ENCODE measurements around the gene BRSK2.

BRSK2 gene

DNA sequence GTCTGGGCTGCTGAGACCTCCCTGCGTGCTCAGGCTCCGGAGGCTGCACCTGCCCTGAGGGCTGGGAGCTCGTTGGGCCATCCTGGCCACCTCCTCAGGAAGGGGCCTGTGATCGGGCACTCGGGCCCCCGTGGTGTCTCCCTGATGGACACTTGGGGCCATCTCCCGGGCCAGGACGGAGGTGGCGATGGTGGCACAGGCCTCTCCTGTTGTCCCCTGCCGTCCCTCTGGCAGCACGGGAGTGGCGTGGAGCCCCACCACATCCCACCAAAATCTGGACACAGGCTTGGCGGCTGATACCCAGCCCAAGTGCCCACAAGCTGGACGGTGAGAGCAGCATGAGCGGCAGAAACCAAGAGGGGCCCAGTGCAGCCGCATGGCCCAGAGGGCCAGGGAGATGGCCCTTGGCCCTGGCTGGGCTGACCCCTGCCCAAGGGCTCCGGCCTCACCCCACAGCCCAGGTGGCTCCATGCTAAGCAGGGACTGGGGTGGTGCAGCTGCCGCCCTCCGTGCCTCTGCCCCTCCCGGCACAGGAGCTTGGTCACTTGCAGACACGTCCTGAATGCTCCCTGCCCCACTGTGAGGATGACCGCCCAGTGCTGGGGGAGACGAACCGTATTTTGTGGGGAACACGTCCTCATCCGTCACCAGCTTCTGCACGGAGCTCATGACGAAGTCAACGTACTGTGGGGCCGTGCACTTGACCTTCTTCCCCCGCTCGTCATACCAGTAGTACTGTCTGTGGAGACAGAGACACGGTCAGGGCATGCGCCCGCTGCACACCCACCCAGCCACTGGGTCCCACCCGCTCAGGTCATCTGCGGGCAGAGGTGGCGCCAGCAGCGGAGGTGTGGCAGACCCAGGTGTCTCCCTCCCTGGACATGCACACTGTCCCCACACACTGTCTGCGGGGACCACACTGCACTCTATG, 81.2 kb downstream of the BRSK2 start:
- DNase-seq, result no peak

GRCh38 chr11:1471736-1472135, 82.0 kb downstream of the BRSK2 start:
- DNase-seq, result no peak

- DNase-seq, result no peak
Observed at GRCh38 chr11:1472180-1473005, 82.7 kb downstream of the BRSK2 start.

GRCh38 chr11:1473011-1473628, 83.4 kb downstream of the BRSK2 start:
- no peak for DNase-seq

- DNase-seq, result no peak
Observed at GRCh38 chr11:1473786-1474185, 84.1 kb downstream of the BRSK2 start.

- DNase-seq, result no peak
Observed at GRCh38 chr11:1475841-1476240, 86.1 kb downstream of the BRSK2 start.

DNA sequence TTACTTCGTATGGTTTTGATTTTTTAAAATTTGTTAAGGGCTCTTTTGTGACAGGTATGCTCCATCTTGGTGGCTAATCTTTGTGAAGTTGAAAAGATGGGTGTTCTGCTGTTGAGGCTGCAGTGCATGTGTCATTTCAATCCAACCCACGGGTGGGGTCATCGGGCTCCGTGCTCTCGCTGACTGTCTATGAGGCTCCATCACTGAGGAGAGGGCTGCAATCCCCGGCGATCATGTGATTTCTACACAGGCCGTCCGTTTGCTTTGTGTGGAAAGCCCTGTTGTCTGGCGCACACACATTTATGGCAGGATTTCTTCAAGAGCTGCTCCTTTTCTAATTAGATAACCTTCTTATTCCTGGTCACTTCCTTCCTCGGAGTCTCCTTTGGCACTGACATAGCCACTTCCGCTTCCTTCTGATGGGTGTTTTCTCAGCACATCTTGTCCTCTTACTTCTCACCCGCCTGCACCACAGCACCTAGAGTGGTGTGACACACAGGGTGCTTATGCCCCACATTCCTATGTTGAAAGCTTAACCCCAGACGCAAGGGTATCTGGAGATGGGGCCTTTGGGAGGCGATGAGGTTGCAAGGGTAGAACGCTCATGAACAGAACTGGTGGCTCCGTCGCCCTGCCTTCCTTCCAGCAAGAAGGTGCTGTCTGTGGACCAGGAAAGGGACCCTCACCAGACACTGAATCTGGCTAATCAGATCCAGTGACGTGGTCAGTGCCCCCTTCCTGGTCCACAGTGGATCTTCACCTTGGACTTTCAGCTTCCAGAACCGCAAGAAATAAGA, 87.4 kb downstream of the BRSK2 start:
- DNase-seq, result no peak

DNA sequence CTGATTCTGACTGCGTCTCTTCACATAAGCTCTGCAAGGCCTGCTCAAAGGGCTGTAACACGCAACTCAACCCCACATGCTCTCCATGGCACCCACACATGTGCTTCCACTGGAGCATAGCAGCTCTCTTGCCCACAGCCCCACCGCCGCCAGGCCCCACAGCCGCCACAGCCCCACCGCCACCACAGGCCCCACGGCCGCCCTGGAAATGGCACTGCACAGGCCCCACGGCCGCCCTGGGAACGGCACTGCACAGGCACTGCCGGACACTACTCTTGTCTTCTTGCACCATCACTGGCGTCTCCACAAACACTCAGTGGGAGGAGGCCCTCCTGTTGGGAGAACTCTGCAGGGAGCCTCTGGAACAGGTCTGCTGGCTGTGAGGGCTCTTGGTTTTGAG, 88.3 kb downstream of the BRSK2 start:
- DNase-seq, result no peak

- no peak for DNase-seq
Observed at GRCh38 chr11:1478544-1478943, 88.8 kb downstream of the BRSK2 start.

DNA sequence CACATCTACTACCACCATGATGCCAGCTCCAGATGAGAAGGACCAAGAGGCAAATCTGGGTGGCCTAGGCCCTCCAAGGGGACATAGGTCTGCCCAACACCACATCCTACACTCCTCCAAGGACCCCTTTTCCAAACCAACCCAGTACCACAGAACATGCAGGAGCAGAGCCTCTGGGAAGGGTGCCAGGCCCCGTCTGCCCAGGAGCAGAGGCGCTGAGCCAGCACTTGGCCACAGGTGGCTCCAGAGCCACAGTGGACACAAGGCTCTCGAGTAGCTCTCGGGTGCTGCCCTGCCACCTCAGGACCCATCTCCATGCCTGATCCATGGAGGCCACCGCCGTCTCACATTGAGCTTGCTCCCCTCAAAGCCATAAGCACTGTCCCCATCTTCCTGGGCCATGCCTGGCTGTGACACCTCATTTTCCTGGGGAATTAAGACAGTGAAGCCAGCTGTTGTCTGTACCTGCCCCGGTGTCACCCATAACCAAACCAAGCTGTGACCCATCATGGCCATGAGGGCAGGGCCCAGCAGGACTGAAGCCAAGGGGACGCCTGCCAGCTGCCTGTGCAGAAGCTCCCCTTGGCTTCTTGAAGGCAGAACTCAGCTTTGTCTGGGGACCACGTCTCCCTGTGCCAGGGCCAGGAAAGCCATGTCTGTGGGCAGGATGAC, 89.4 kb downstream of the BRSK2 start:
- no peak for DNase-seq

DNA sequence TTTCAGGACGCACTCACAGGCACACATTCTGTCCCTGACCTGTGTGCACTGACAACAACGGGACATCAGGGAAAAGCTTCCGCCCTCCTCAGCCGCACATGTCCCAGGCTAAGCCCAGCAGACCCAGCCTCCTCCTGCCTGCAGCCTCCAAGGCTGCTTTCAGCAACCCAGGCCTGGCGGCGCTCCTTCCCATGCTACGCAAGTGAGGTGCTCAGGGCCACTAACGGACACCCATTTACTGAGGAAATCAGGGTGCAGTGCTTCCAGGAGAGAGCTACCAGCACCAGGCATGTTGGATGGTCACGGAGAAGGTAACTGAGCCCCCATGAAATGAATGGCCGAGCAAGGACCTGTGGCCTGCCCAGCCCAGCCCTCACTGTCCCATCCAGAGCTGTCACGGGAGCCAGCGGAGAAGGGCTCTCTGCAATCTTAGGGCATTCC, 90.0 kb downstream of the BRSK2 start:
- DNase-seq, result no peak

GRCh38 chr11:1480191-1480554, 90.4 kb downstream of the BRSK2 start:
- DNase-seq, result no peak

DNA sequence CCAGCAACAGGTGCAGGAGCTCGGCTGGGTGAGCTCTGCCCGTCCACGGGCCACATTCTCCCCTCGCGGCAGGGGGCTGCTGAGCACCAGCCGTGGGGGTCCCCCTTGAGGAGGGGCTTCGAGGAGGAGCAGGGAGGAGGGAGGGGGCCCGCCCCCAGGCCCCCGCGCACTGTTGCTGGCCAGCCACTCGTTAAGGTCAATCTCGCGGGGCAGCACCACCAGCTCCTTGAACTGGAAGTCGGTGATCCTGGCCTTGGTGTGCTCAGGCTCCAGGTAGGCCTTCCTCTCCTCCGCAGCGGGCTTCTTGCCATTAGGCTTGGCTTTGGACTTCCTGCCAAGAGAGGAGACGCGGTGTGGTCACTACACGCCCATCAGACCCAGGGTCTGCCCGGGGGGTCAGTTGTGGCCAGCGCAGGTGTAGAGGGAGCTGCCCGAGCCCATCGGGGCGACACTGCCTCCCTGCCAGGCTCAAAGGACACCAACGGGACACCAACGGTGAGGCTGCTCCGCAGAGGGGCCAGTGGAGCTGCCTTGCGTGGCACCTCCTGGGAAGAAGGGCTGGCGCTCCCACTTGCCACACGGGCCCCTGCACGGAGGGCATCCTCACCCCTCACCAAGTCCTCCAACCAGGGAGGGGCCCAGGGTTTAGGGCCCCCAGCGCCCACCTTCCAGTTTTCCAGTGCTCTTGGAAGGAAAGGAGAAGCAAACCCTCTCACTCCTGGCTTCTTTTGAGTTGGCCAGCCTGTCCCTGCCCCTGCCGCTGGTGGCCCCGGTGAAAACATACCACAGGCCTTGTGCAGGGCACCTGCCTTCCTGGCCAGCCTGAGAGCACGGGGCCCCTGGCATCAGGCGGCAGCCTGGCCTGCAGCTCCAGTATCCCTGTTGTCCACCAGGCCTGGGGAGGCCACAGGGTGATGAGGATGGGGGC, 91.1 kb downstream of the BRSK2 start:
- DNase-seq, result no peak

GRCh38 chr11:1481483-1481825, 91.7 kb downstream of the BRSK2 start:
- DNase-seq, result no peak

GRCh38 chr11:1481861-1482441, 92.2 kb downstream of the BRSK2 start:
- no peak for DNase-seq

GRCh38 chr11:1482581-1483444, 93.1 kb downstream of the BRSK2 start:
- DNase-seq, result no peak

- DNase-seq, result no peak
Observed at GRCh38 chr11:1483445-1483961, 93.8 kb downstream of the BRSK2 start.

GRCh38 chr11:1484061-1484671, 94.4 kb downstream of the BRSK2 start:
- no peak for DNase-seq
